Ishikawa (cell line): ENCODE results near the gene CDCA3.

ENCODE experiments used
- CEBPB ChIP-seq: IDR thresholded peaks from 2 replicates; pipeline ENCODE4 v1.6.1; 2012
- CREB1 ChIP-seq: IDR thresholded peaks from 2 replicates; pipeline ENCODE4 v1.6.1; 2012; ENCODE audit warnings: low read depth
- EGR1 ChIP-seq: IDR thresholded peaks from 2 replicates; pipeline ENCODE4 v1.6.1; 2012
- EP300 ChIP-seq: IDR thresholded peaks from 2 replicates; pipeline ENCODE4 v1.6.1; 2012; ENCODE audit warnings: borderline replicate concordance
- FOXM1 ChIP-seq: IDR thresholded peaks from 2 replicates; pipeline ENCODE4 v1.6.1; 2012; ENCODE audit warnings: low read depth, borderline replicate concordance
- MAX ChIP-seq: IDR thresholded peaks from 2 replicates; pipeline ENCODE4 v1.6.1; 2012
- NFIC ChIP-seq: IDR thresholded peaks from 2 replicates; pipeline ENCODE4 v1.6.1; 2012
- RAD21 ChIP-seq: IDR thresholded peaks from 2 replicates; pipeline ENCODE4 v1.6.1; 2012; ENCODE audit warnings: low read depth
- REST ChIP-seq: IDR thresholded peaks from 2 replicates; pipeline ENCODE4 v1.6.1; 2012; ENCODE audit warnings: low read depth, mild to moderate bottlenecking
- TAF1 ChIP-seq: IDR thresholded peaks from 2 replicates; pipeline ENCODE4 v1.6.1; 2012; ENCODE audit warnings: low read depth, mild to moderate bottlenecking
- TCF12 ChIP-seq: IDR thresholded peaks from 2 replicates; pipeline ENCODE4 v1.6.1; 2012; ENCODE audit warnings: low read depth
- TEAD4 ChIP-seq: IDR thresholded peaks from 2 replicates; pipeline ENCODE4 v1.6.1; 2012
- USF1 ChIP-seq: IDR thresholded peaks from 2 replicates; pipeline ENCODE4 v1.6.1; 2012
- YY1 ChIP-seq: IDR thresholded peaks from 2 replicates; pipeline ENCODE4 v1.6.1; 2012; ENCODE audit warnings: low read depth
- ZBTB7A ChIP-seq: IDR thresholded peaks from 2 replicates; pipeline ENCODE4 v1.6.1; 2012; ENCODE audit warnings: low read depth

Gene CDCA3

GRCh38 chr12:6839482-6840201 lies 11.4 kb downstream of the CDCA3 start:
- TF ChIP-seq TCF12 (no peak), FOXM1 (no peak), EGR1 (no peak), NFIC (no peak), RAD21 (no peak), TEAD4 (no peak), TAF1 (no peak)

- TF ChIP-seq TAF1, result no peak
- TF ChIP-seq TEAD4, result no peak
Observed at GRCh38 chr12:6838854-6839253, 12.2 kb downstream of the CDCA3 start.

GRCh38 chr12:6837370-6838060 lies 13.6 kb downstream of the CDCA3 start:
- no peak for TF ChIP-seq MAX
- TF ChIP-seq TAF1, result no peak
- TF ChIP-seq TEAD4, result no peak
- TF ChIP-seq CREB1, result no peak
- no peak for TF ChIP-seq EP300
- TF ChIP-seq RAD21, result no peak
- no peak for TF ChIP-seq USF1
- TF ChIP-seq EGR1, result no peak
- TF ChIP-seq FOXM1, result no peak
- TF ChIP-seq REST, result no peak
- no peak for TF ChIP-seq ZBTB7A
- TF ChIP-seq TCF12, result no peak
- TF ChIP-seq NFIC, result no peak
- no peak for TF ChIP-seq YY1
- TF ChIP-seq CEBPB, result no peak

GRCh38 chr12:6836851-6837250 lies 14.2 kb downstream of the CDCA3 start:
- TF ChIP-seq TAF1 (no peak), YY1 (no peak), EGR1 (no peak), TCF12 (no peak), FOXM1 (no peak), EP300 (no peak), CREB1 (no peak), NFIC (no peak), USF1 (no peak), RAD21 (no peak), REST (no peak), CEBPB (no peak), ZBTB7A (no peak), MAX (no peak), TEAD4 (no peak)

GRCh38 chr12:6834873-6835272 lies 16.2 kb downstream of the CDCA3 start:
- no peak for TF ChIP-seq EGR1
- no peak for TF ChIP-seq RAD21
- TF ChIP-seq TEAD4, result no peak
- no peak for TF ChIP-seq USF1
- no peak for TF ChIP-seq ZBTB7A
- TF ChIP-seq TAF1, result no peak
- no peak for TF ChIP-seq MAX
- TF ChIP-seq FOXM1, result no peak
- TF ChIP-seq TCF12, result no peak
- TF ChIP-seq REST, result no peak
- TF ChIP-seq EP300, result no peak
- TF ChIP-seq CREB1, result no peak
